ENCODE results near the gene PHEX. TPM values are rescaled to one million over a fixed set of nuclear protein-coding genes. Genes with fewer than 3 reads are reported as not detected.

The PHEX gene
- total RNA-seq, 2 donors from 2014 or later, result not detected

DNA sequence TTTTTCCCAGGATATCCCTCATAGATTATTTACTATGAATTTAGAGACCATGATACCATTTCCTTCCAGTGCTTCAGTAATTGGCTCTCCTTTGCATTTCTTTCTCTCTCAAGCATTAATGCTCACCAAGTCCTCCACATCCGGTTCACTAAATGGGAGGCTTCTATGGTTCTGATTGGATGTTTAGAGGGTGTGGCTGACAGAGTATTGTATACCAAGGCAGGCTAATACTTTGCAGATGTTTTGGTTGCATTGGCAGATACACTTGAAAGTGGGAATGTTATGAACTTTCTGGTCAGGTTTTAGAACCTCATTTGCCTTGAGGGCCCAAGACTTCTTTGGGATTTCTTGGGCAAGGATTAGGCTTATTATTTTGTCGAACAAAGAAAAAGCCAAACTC, 264.7 kb downstream of the PHEX start:
- DNase-seq (ENCODE audit: low spot score), result no peak
- Histone ChIP-seq H3K27ac (no peak overlapping the region), H3K4me1 (peaks cover 0 to 11% of the 10 kb centered on the region in 2 donors), H3K4me3 (no peak overlapping the region), H3K27me3 (no peaks in the 10 kb centered on the region), H3K36me3 (no peaks in the 10 kb centered on the region), H3K9me3 (no peaks in the 10 kb centered on the region)
- TF ChIP-seq, protein P1, sequence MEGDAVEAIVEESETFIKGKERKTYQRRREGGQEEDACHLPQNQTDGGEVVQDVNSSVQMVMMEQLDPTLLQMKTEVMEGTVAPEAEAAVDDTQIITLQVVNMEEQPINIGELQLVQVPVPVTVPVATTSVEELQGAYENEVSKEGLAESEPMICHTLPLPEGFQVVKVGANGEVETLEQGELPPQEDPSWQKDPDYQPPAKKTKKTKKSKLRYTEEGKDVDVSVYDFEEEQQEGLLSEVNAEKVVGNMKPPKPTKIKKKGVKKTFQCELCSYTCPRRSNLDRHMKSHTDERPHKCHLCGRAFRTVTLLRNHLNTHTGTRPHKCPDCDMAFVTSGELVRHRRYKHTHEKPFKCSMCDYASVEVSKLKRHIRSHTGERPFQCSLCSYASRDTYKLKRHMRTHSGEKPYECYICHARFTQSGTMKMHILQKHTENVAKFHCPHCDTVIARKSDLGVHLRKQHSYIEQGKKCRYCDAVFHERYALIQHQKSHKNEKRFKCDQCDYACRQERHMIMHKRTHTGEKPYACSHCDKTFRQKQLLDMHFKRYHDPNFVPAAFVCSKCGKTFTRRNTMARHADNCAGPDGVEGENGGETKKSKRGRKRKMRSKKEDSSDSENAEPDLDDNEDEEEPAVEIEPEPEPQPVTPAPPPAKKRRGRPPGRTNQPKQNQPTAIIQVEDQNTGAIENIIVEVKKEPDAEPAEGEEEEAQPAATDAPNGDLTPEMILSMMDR (IDR thresholded peaks at IDR 0.05), result no peak

- Histone ChIP-seq H3K27me3 (no peaks in the 10 kb centered on the region), H3K36me3 (no peaks in the 10 kb centered on the region), H3K4me1 (peaks cover 0 to 11% of the 10 kb centered on the region in 2 donors), H3K27ac (peak overlapping the region in 1 of 2 donors; percentile 51), H3K9me3 (no peaks in the 10 kb centered on the region), H3K4me3 (no peak overlapping the region)
- no peak for DNase-seq (ENCODE audit: low spot score)
- TF ChIP-seq, protein P1 (IDR thresholded peaks at IDR 0.05), result no peak
Observed at GRCh38 chrX:22300130-22300529, 268.0 kb downstream of the PHEX start.

Other genes starting within 250 kb of the PHEX start
- 10 to 100 TPM in 1 of 2 donors, 1 to 10 TPM in 1; 6.9 to 10.0 TPM for gene MBTPS2, start 192.7 kb upstream of the PHEX start, total RNA-seq
- gene YY2, start 176.3 kb upstream of the PHEX start, total RNA-seq, result under 1 TPM; 0.63 to 0.98 TPM
- gene SMS, start 91.6 kb upstream of the PHEX start, total RNA-seq, result 10 to 100 TPM; 40.3 to 41.3 TPM
- gene CBLL2, start 240.6 kb downstream of the PHEX start, total RNA-seq, result not detected

Measured in right atrium auricular region (tissue), 2 donors.